ENCODE results near the gene ATP8B3.

DNA sequence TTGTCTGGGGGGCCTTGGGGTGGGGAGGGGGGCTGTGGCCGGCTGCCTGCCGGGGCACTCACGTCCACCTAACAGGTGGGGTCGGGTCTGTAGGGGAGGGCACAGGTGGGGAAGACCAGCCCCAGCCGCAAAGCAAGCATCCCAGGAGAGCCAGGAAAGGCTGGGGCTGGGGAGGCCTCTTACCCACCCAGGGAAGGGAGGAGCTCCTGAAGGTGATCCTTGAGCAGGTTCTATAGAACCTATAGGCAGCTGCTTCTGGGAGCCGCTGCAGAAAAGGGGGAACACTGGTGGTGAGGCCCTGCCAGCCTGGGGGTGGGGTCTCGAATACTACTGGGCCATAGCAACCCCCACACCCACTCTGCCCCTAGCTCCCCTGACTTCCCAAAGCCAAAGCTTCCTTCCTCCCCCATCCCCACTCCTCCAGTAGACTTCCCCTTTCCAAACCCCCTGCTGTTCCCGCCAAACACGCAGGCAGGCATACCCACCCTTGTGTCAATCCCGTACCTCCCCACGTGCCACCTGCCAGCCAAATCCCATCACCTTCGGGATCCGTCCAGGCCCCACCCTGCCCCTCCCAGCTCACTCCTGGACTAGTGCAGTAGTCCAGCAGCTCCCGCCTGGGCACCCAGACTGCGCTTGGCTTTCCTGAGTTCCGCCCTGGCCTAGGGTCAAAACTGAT is 45.7 kb upstream of the ATP8B3 start:
- TF ChIP-seq, protein P1, sequence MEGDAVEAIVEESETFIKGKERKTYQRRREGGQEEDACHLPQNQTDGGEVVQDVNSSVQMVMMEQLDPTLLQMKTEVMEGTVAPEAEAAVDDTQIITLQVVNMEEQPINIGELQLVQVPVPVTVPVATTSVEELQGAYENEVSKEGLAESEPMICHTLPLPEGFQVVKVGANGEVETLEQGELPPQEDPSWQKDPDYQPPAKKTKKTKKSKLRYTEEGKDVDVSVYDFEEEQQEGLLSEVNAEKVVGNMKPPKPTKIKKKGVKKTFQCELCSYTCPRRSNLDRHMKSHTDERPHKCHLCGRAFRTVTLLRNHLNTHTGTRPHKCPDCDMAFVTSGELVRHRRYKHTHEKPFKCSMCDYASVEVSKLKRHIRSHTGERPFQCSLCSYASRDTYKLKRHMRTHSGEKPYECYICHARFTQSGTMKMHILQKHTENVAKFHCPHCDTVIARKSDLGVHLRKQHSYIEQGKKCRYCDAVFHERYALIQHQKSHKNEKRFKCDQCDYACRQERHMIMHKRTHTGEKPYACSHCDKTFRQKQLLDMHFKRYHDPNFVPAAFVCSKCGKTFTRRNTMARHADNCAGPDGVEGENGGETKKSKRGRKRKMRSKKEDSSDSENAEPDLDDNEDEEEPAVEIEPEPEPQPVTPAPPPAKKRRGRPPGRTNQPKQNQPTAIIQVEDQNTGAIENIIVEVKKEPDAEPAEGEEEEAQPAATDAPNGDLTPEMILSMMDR (IDR thresholded peaks at IDR 0.05) = no peak
- no peak for TF ChIP-seq POLR2A (IDR thresholded peaks at IDR 0.05)
